ENCODE measurements around the gene PKHD1.
"Not testable (repeated sequence)": the region's sequence is repeated elsewhere in the genome, so short reads cannot be mapped to it uniquely, and the experiment has no call there.

Gene PKHD1

GRCh38 chr6:51959744-51960383, 127.5 kb downstream of the PKHD1 start:
- Mint-ChIP-seq H3K9me3 (no peaks in the 10 kb centered on the region), H3K27me3 (peaks cover 5% of the 10 kb centered on the region), H3K27ac (no peak overlapping the region), H3K4me3 (no peak overlapping the region), H3K36me3 (ENCODE audit: low read depth) (no peaks in the 10 kb centered on the region), H3K4me1 (ENCODE audit: low read depth) (no peaks in the 10 kb centered on the region)

- no peaks in the 10 kb centered on the region for H3K9me3 Mint-ChIP-seq
- no peaks in the 10 kb centered on the region for H3K4me1 Mint-ChIP-seq (ENCODE audit: low read depth)
- no peaks in the 10 kb centered on the region for H3K36me3 Mint-ChIP-seq (ENCODE audit: low read depth)
- peaks cover 5% of the 10 kb centered on the region for H3K27me3 Mint-ChIP-seq
- no peak overlapping the region for H3K27ac Mint-ChIP-seq
- no peak overlapping the region for H3K4me3 Mint-ChIP-seq
Observed at GRCh38 chr6:51954681-51955080, 132.7 kb downstream of the PKHD1 start.

- H3K4me3 Mint-ChIP-seq = no peak overlapping the region
- H3K9me3 Mint-ChIP-seq = no peaks in the 10 kb centered on the region
- H3K27me3 Mint-ChIP-seq = peaks cover 4% of the 10 kb centered on the region
- H3K36me3 Mint-ChIP-seq (ENCODE audit: low read depth) = no peaks in the 10 kb centered on the region
- no peak overlapping the region for H3K27ac Mint-ChIP-seq
- H3K4me1 Mint-ChIP-seq (ENCODE audit: low read depth) = no peaks in the 10 kb centered on the region
Observed at GRCh38 chr6:51953246-51953645, 134.2 kb downstream of the PKHD1 start.

GRCh38 chr6:51951924-51952323, 135.5 kb downstream of the PKHD1 start:
- no peak overlapping the region for H3K27ac Mint-ChIP-seq
- no peaks in the 10 kb centered on the region for H3K9me3 Mint-ChIP-seq
- H3K4me1 Mint-ChIP-seq (ENCODE audit: low read depth) = no peaks in the 10 kb centered on the region
- no peak overlapping the region for H3K4me3 Mint-ChIP-seq
- no peaks in the 10 kb centered on the region for H3K36me3 Mint-ChIP-seq (ENCODE audit: low read depth)
- H3K27me3 Mint-ChIP-seq = peaks cover 4% of the 10 kb centered on the region

GRCh38 chr6:51949526-51949925, 137.9 kb downstream of the PKHD1 start:
- no peak overlapping the region for H3K27ac Mint-ChIP-seq
- H3K4me3 Mint-ChIP-seq = no peak overlapping the region

GRCh38 chr6:51939695-51940094, 147.7 kb downstream of the PKHD1 start:
- not testable (repeated sequence) for H3K27me3 Mint-ChIP-seq

More at GRCh38 chr6:51949526-51949925, 137.9 kb downstream of the PKHD1 start:
- H3K9me3 Mint-ChIP-seq = no peaks in the 10 kb centered on the region
- peaks cover 9% of the 10 kb centered on the region for H3K27me3 Mint-ChIP-seq
- H3K36me3 Mint-ChIP-seq (ENCODE audit: low read depth) = no peaks in the 10 kb centered on the region
- no peaks in the 10 kb centered on the region for H3K4me1 Mint-ChIP-seq (ENCODE audit: low read depth)

GRCh38 chr6:51936531-51937290, 150.7 kb downstream of the PKHD1 start:
- Mint-ChIP-seq H3K9me3 (no peaks in the 10 kb centered on the region), H3K27ac (no peak overlapping the region), H3K4me3 (no peak overlapping the region), H3K4me1 (ENCODE audit: low read depth) (no peaks in the 10 kb centered on the region), H3K27me3 (no peaks in the 10 kb centered on the region), H3K36me3 (ENCODE audit: low read depth) (no peaks in the 10 kb centered on the region)

More at GRCh38 chr6:51939695-51940094, 147.7 kb downstream of the PKHD1 start:
- not testable (repeated sequence) for H3K9me3 Mint-ChIP-seq; H3K4me1 Mint-ChIP-seq (ENCODE audit: low read depth); H3K4me3 Mint-ChIP-seq; H3K36me3 Mint-ChIP-seq (ENCODE audit: low read depth); H3K27ac Mint-ChIP-seq

- H3K9me3 Mint-ChIP-seq = no peaks in the 10 kb centered on the region
- H3K36me3 Mint-ChIP-seq (ENCODE audit: low read depth) = no peaks in the 10 kb centered on the region
- H3K27me3 Mint-ChIP-seq = no peaks in the 10 kb centered on the region
- H3K4me1 Mint-ChIP-seq (ENCODE audit: low read depth) = no peaks in the 10 kb centered on the region
- H3K4me3 Mint-ChIP-seq = no peak overlapping the region
- H3K27ac Mint-ChIP-seq = no peak overlapping the region
Observed at GRCh38 chr6:51934098-51934497, 153.3 kb downstream of the PKHD1 start.

GRCh38 chr6:51932956-51933355, 154.5 kb downstream of the PKHD1 start:
- Mint-ChIP-seq H3K4me3 (no peak overlapping the region), H3K9me3 (no peaks in the 10 kb centered on the region), H3K4me1 (ENCODE audit: low read depth) (no peaks in the 10 kb centered on the region), H3K36me3 (ENCODE audit: low read depth) (no peaks in the 10 kb centered on the region), H3K27ac (no peak overlapping the region), H3K27me3 (no peaks in the 10 kb centered on the region)

- H3K4me1 Mint-ChIP-seq (ENCODE audit: low read depth) = no peaks in the 10 kb centered on the region
- no peak overlapping the region for H3K27ac Mint-ChIP-seq
- no peaks in the 10 kb centered on the region for H3K9me3 Mint-ChIP-seq
- H3K4me3 Mint-ChIP-seq = no peak overlapping the region
- no peaks in the 10 kb centered on the region for H3K36me3 Mint-ChIP-seq (ENCODE audit: low read depth)
- peaks cover 7% of the 10 kb centered on the region for H3K27me3 Mint-ChIP-seq
Observed at GRCh38 chr6:51930602-51931001, 156.8 kb downstream of the PKHD1 start.

GRCh38 chr6:51929934-51930574, 157.4 kb downstream of the PKHD1 start:
- H3K27me3 Mint-ChIP-seq = peaks cover 7% of the 10 kb centered on the region
- no peak overlapping the region for H3K27ac Mint-ChIP-seq
- no peak overlapping the region for H3K4me3 Mint-ChIP-seq
- no peaks in the 10 kb centered on the region for H3K9me3 Mint-ChIP-seq
- no peaks in the 10 kb centered on the region for H3K36me3 Mint-ChIP-seq (ENCODE audit: low read depth)
- H3K4me1 Mint-ChIP-seq (ENCODE audit: low read depth) = no peaks in the 10 kb centered on the region

GRCh38 chr6:51928320-51928719, 159.1 kb downstream of the PKHD1 start:
- Mint-ChIP-seq H3K27ac (no peak overlapping the region), H3K4me1 (ENCODE audit: low read depth) (no peaks in the 10 kb centered on the region), H3K27me3 (peaks cover 7% of the 10 kb centered on the region), H3K4me3 (no peak overlapping the region), H3K36me3 (ENCODE audit: low read depth) (no peaks in the 10 kb centered on the region), H3K9me3 (no peaks in the 10 kb centered on the region)

GRCh38 chr6:51927450-51927849, 160.0 kb downstream of the PKHD1 start:
- no peaks in the 10 kb centered on the region for H3K4me1 Mint-ChIP-seq (ENCODE audit: low read depth)

GRCh38 chr6:51926125-51926524, 161.3 kb downstream of the PKHD1 start:
- Mint-ChIP-seq H3K27ac (no peak overlapping the region), H3K4me1 (ENCODE audit: low read depth) (no peaks in the 10 kb centered on the region), H3K9me3 (peaks cover 4% of the 10 kb centered on the region), H3K27me3 (peaks cover 7% of the 10 kb centered on the region), H3K4me3 (no peak overlapping the region), H3K36me3 (ENCODE audit: low read depth) (no peaks in the 10 kb centered on the region)

More at GRCh38 chr6:51927450-51927849, 160.0 kb downstream of the PKHD1 start:
- Mint-ChIP-seq H3K9me3 (no peaks in the 10 kb centered on the region), H3K4me3 (no peak overlapping the region), H3K36me3 (ENCODE audit: low read depth) (no peaks in the 10 kb centered on the region), H3K27ac (no peak overlapping the region), H3K27me3 (peaks cover 7% of the 10 kb centered on the region)

GRCh38 chr6:51922479-51922878, 164.9 kb downstream of the PKHD1 start:
- not testable (repeated sequence) for H3K9me3 Mint-ChIP-seq; H3K27me3 Mint-ChIP-seq; H3K4me1 Mint-ChIP-seq (ENCODE audit: low read depth); H3K27ac Mint-ChIP-seq; H3K4me3 Mint-ChIP-seq; H3K36me3 Mint-ChIP-seq (ENCODE audit: low read depth)
